HEK293 (cell line): ENCODE measurements around the gene PIM1.

ENCODE experiments used
- CTCF ChIP-seq: fragments of 450-650 bp; formaldehyde crosslinking; IDR thresholded peaks from 2 replicates; pipeline ENCODE4 v1.5.1; 2016; ENCODE audit warnings: missing biosample characterization, missing genetic modification characterization
- GFI1B ChIP-seq: fragments of 450-650 bp; formaldehyde crosslinking; IDR thresholded peaks from 2 replicates; pipeline ENCODE4 v1.5.1; 2016; ENCODE audit warnings: missing biosample characterization, missing genetic modification characterization
- HOXA7 ChIP-seq: sonication (generic); formaldehyde crosslinking; IDR thresholded peaks from 2 replicates; pipeline ENCODE4 v1.8.1; 2022; ENCODE audit warnings: missing genetic modification reagents, borderline replicate concordance
- MYNN ChIP-seq: fragments of 450-650 bp; formaldehyde crosslinking; IDR thresholded peaks from 2 replicates; pipeline ENCODE4 v1.5.1; 2016; ENCODE audit warnings: missing biosample characterization, missing genetic modification characterization, borderline replicate concordance
- ZBTB21 ChIP-seq: fragments of 450-650 bp; formaldehyde crosslinking; IDR thresholded peaks from 2 replicates; pipeline ENCODE4 v1.5.1; 2017; ENCODE audit warnings: missing biosample characterization, missing genetic modification characterization
- ZNF114 ChIP-seq: fragments of 450-650 bp; formaldehyde crosslinking; IDR thresholded peaks from 2 replicates; pipeline ENCODE4 v1.5.0; 2017; ENCODE audit warnings: missing biosample characterization, missing genetic modification characterization
- ZNF223 ChIP-seq: fragments of 450-650 bp; formaldehyde crosslinking; IDR thresholded peaks from 2 replicates; pipeline ENCODE4 v1.5.1; 2016; ENCODE audit warnings: missing biosample characterization, missing genetic modification characterization
- ZNF239 ChIP-seq: fragments of 450-650 bp; formaldehyde crosslinking; IDR thresholded peaks from 2 replicates; pipeline ENCODE4 v1.5.1; 2016; ENCODE audit warnings: missing biosample characterization, missing genetic modification characterization
- ZNF433 ChIP-seq: fragments of 450-650 bp; formaldehyde crosslinking; IDR thresholded peaks from 2 replicates; pipeline ENCODE4 v1.5.1; 2016; ENCODE audit warnings: missing biosample characterization, missing genetic modification characterization, low read depth
- ZNF549 ChIP-seq: fragments of 450-650 bp; IDR thresholded peaks from 2 replicates; pipeline ENCODE4 v1.5.1; 2018; ENCODE audit warnings: missing biosample characterization, missing genetic modification characterization, mild to moderate bottlenecking, inconsistent platforms, moderate library complexity
- ZNF558 ChIP-seq: fragments of 450-650 bp; formaldehyde crosslinking; IDR thresholded peaks from 2 replicates; pipeline ENCODE4 v1.5.1; 2016; ENCODE audit warnings: missing biosample characterization, missing genetic modification characterization
- ZNF707 ChIP-seq: fragments of 450-650 bp; formaldehyde crosslinking; IDR thresholded peaks from 2 replicates; pipeline ENCODE4 v1.5.1; 2016; ENCODE audit warnings: missing biosample characterization, missing genetic modification characterization
- ZNF76 ChIP-seq: fragments of 450-650 bp; formaldehyde crosslinking; IDR thresholded peaks from 2 replicates; pipeline ENCODE4; 2016; ENCODE audit warnings: low read depth, missing biosample characterization, missing genetic modification characterization, borderline replicate concordance
- ZSCAN23 ChIP-seq: fragments of 450-650 bp; formaldehyde crosslinking; IDR thresholded peaks from 2 replicates; pipeline ENCODE4 v1.5.1; 2016; ENCODE audit warnings: missing biosample characterization, missing genetic modification characterization

GRCh38 chr6:37182736-37183590 is 13.0 kb downstream of the PIM1 start:
- no peak for TF ChIP-seq CTCF (tag by site-specific recombination)
- no peak for TF ChIP-seq ZNF114 (tag by site-specific recombination)
- TF ChIP-seq ZNF707 (tag by site-specific recombination) = no peak
- TF ChIP-seq ZNF76 (tag by site-specific recombination) = no peak
- no peak for TF ChIP-seq ZNF433 (tag by site-specific recombination)
- no peak for TF ChIP-seq HOXA7 (CRISPR knock-in tag)
- TF ChIP-seq ZNF239 (tag by site-specific recombination) = no peak
- no peak for TF ChIP-seq MYNN (tag by site-specific recombination)
- no peak for TF ChIP-seq ZNF223 (tag by site-specific recombination)
- TF ChIP-seq ZNF558 (tag by site-specific recombination) = no peak
- no peak for TF ChIP-seq GFI1B (tag by site-specific recombination)
- no peak for TF ChIP-seq ZBTB21 (tag by site-specific recombination)
- TF ChIP-seq ZSCAN23 (tag by site-specific recombination) = no peak
- no peak for TF ChIP-seq ZNF549 (tag by site-specific recombination)
